Amniotic epithelial cell (primary cell): Measurements from ENCODE around the gene FBLIM1.
A peak's percentile ranks its signal among the peaks of the same experiment; 100 is the strongest.

Source experiments
- DNase-seq: peaks from one replicate; pipeline ENCODE4 v3.0.0-alpha.2; 2010; ENCODE audit warnings: low read depth

The FBLIM1 gene

GRCh38 chr1:15758343-15758931 lies at the start of gene FBLIM1:
Gene FBLIM1, plus strand, starts transcription at chr1:15758795. Its CDS starts 6,189 bp downstream, at chr1:15764984.
- no peak for DNase-seq

- DNase-seq = no peak
These were observed 49.4 kb upstream of the FBLIM1 start for GRCh38 chr1:15709226-15709625.

- DNase-seq = no peak
These were observed 46.4 kb upstream of the FBLIM1 start for GRCh38 chr1:15712168-15712567.

- DNase-seq = peak; percentile 70
These were observed 44.0 kb upstream of the FBLIM1 start for GRCh38 chr1:15714406-15715136.

GRCh38 chr1:15717418-15718125 lies 41.0 kb upstream of the FBLIM1 start:
- peak; percentile 53 for DNase-seq

GRCh38 chr1:15718199-15718601 lies 40.4 kb upstream of the FBLIM1 start:
- DNase-seq = peak; percentile 65

- peak; percentile 62 for DNase-seq
These were observed 39.0 kb upstream of the FBLIM1 start for GRCh38 chr1:15719381-15720120.

GRCh38 chr1:15720861-15721260 lies 37.7 kb upstream of the FBLIM1 start:
- DNase-seq = no peak

GRCh38 chr1:15722411-15722810 lies 36.2 kb upstream of the FBLIM1 start:
- DNase-seq = no peak

- no peak for DNase-seq
These were observed 35.6 kb upstream of the FBLIM1 start for GRCh38 chr1:15722836-15723532.

GRCh38 chr1:15723631-15724246 lies 34.9 kb upstream of the FBLIM1 start:
- no peak for DNase-seq

GRCh38 chr1:15724949-15725880 lies 33.4 kb upstream of the FBLIM1 start:
- no peak for DNase-seq

- no peak for DNase-seq
These were observed 32.1 kb upstream of the FBLIM1 start for GRCh38 chr1:15726508-15726907.

GRCh38 chr1:15727021-15727420 lies 31.6 kb upstream of the FBLIM1 start:
- DNase-seq = no peak

- DNase-seq = no peak
These were observed 31.2 kb upstream of the FBLIM1 start for GRCh38 chr1:15727424-15727823.

- DNase-seq = no peak
These were observed 30.6 kb upstream of the FBLIM1 start for GRCh38 chr1:15727866-15728534.

- no peak for DNase-seq
These were observed 29.5 kb upstream of the FBLIM1 start for GRCh38 chr1:15728937-15729657.

- DNase-seq = no peak
These were observed 28.2 kb upstream of the FBLIM1 start for GRCh38 chr1:15730423-15730822.

- DNase-seq = no peak
These were observed 27.7 kb upstream of the FBLIM1 start for GRCh38 chr1:15730936-15731335.
